Measurements from ENCODE around the gene CTDSPL2.
A peak's percentile ranks its signal among the peaks of the same experiment; 100 is the strongest.
"Not testable (repeated sequence)": the region's sequence is repeated elsewhere in the genome, so short reads cannot be mapped to it uniquely, and the experiment has no call there.

Gene CTDSPL2

DNA sequence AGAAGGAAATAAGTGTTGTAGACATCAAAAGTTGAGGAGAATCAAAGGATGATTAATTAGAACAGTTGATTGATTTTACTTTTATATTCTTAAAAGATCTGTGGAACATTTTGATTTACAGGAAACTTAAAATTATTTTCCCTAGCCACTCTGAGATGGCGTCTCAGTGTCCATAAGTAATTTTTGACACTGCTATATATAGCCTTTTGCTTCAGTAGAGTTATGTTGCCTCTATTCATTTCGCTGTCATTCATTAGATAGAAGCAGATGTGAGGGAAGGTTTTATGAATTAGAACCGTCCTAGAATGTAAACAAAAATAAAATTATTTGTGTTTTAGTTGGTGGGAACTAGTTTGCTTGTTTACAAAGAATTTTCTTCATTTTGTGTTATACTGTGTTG, 58.5 kb downstream of the CTDSPL2 start:
- DNase-seq (ENCODE audit: low spot score), result no peak

GRCh38 chr15:44489464-44489863, 62.0 kb downstream of the CTDSPL2 start:
- DNase-seq (ENCODE audit: low spot score), result peak; percentile 50

- DNase-seq (ENCODE audit: low spot score), result no peak
Measured at GRCh38 chr15:44490622-44491021, 63.2 kb downstream of the CTDSPL2 start.

DNA sequence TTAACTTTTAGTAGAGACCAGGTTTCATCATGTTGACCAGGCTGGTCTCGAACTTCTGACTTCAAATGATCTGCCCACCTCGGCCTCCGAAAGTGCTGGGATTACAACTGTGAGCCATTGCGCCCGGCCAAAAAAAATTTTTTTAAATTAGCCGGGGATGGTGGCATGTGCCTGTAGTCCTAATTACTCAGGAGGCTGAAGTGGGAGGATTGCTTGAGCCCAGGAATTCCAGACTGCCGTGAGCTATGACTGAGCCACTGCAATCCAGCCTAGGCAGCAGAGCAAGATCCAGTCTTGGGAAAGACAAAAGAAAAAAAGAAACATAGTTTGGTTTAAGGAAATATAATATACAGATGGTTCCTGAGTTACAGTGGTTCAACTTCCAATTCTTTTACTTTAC, 64.6 kb downstream of the CTDSPL2 start:
- no peak for DNase-seq (ENCODE audit: low spot score)

GRCh38 chr15:44492672-44493071, 65.2 kb downstream of the CTDSPL2 start:
- DNase-seq (ENCODE audit: low spot score), result no peak

- DNase-seq (ENCODE audit: low spot score), result no peak
Measured at GRCh38 chr15:44495562-44495961, 68.1 kb downstream of the CTDSPL2 start.

DNA sequence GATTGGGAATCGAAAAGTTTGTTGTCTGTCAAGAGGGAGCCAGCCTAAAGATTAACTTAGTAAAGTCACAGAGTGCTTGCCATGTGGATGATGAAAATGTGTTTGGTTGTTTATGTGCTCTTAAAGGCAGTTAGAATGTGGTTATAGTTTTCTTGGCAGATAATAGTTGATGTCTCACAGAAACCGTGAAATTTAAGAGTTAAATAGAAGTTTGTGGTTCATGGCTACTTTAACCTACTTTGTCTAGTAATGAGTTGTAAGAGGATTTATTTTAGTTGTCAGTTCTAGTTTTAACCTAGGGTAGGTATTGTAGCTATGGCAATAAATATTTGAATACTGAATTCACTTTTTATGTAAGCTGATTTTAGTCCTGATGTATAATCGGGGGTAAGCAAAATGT, 73.1 kb downstream of the CTDSPL2 start:
- no peak for DNase-seq (ENCODE audit: low spot score)

GRCh38 chr15:44501768-44502366, 74.4 kb downstream of the CTDSPL2 start:
- peak; percentile 43 for DNase-seq (ENCODE audit: low spot score)

GRCh38 chr15:44516436-44516835, 89.0 kb downstream of the CTDSPL2 start:
- DNase-seq (ENCODE audit: low spot score), result no peak

DNA sequence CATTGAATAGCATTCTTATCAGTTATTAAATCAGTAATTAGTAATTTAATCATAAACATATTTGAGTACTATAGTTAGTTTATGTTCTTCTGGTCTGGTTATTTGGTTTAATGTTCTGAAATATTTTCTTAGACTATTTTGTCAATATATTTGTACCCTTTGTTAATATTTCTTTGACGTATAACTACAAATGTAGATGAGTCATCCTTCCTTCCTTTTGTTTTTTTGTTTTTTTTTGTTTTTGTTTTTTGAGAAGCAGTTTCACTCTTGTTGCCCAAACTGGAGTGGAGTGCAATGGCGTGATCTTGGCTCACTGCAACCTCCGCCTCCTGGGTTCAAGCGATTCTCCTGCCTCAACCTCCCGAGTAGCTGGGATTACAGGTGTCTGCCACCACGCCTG, 92.1 kb downstream of the CTDSPL2 start:
- DNase-seq (ENCODE audit: low spot score), result no peak

GRCh38 chr15:44525018-44525417, 97.6 kb downstream of the CTDSPL2 start:
- no peak for DNase-seq (ENCODE audit: low spot score)

DNA sequence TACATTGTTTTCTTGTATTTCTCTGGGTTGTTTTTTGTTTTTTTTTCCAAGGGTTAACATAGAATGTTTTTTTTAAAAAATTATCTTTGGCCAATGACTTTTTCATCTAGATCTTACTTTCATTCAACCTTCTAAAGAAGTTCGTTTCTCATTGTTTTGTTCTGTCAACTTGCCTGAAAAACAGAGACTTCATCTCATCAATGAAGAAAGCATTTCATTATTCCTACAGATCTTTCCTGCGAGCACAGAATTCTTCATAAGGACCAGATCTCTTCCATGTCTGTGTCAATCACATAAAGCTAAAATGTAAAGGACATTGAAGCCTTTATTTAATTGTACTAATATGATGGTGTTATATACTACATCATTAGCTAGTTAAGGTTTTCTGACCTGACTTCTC, 99.8 kb downstream of the CTDSPL2 start:
- DNase-seq (ENCODE audit: low spot score), result no peak

GRCh38 chr15:44529864-44530604, 102.6 kb downstream of the CTDSPL2 start:
- DNase-seq (ENCODE audit: low spot score), result no peak

- DNase-seq (ENCODE audit: low spot score), result no peak
Measured at GRCh38 chr15:44530653-44531052, 103.2 kb downstream of the CTDSPL2 start.

DNA sequence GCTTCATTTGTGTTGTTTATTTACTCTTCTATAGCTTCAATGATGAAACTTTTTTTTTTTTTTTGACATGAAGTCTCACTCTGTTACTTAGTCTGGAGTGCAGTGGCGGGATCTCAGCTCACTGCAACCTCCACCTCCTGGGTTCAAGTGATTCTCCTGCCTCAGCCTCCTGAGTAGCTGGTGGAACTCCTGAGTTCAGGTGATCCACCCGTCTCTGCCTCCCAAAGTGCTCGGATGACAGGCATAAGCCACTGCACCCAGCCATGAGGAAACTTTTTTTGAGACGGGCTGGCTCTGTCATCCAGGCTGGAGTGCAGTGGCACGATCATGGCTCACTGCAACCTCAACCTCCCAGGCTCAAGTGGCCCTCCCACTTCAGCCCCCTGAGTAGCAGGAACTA, 104.8 kb downstream of the CTDSPL2 start:
- not testable (repeated sequence) for DNase-seq (ENCODE audit: low spot score)

- no peak for DNase-seq (ENCODE audit: low spot score)
Measured at GRCh38 chr15:44532689-44533088, 105.3 kb downstream of the CTDSPL2 start.

DNA sequence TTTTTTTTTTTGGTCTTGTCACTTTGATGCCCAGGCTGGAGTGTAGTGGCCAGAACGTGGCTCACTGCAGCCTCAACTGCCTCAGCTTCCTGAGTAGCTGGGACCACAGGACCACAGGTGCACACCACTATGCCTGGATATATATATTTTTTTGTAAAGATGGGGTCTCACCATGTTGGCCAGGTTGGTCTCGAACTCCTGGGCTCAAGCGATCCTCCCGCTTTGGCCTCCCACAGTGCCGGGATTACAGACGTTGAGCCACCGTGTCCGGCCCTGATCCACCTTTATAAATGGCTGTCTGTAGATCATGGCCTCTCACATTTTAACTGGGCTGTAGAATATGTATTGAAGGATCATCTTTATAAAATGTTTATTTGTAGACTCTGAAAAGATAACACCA, 107.7 kb downstream of the CTDSPL2 start:
- no peak for DNase-seq (ENCODE audit: low spot score)

DNA sequence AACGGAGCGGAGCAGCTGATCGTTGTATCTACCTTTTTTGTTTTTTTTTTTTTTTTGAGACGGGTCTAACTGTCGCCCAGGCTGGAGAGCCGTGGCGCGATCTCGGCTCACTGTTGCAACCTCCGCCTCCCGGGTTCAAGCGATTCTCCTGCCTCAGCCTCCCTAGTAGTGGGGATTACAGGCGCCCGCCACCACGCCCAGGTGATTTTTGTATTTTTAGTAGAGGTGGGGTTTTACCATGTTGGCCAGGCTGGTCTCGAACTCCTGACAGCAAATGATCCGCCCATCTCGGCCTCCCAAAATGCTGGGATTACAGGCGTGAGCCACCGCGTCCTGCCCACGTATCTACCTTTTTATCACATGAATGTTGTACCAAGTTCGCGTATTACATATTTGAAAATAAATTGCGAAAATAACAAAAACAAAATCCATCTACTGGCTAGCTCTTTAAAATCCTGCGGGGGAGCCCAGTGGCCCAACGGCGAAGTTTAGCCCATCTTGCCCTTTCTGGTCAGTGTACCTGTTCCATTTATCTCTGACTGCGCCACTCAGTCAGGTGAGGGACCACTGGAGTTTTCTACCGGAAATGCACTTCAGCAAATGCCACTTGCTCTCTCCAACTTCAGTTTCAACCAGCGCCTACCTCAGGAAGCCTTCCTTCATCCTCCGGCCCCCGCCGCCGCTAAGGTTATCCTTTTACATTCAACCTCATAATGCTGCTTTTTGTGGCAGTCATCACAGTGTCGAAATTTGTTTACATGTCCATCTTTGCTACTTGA, 108.3 kb downstream of the CTDSPL2 start:
- DNase-seq (ENCODE audit: low spot score), result peak; percentile 15

DNA sequence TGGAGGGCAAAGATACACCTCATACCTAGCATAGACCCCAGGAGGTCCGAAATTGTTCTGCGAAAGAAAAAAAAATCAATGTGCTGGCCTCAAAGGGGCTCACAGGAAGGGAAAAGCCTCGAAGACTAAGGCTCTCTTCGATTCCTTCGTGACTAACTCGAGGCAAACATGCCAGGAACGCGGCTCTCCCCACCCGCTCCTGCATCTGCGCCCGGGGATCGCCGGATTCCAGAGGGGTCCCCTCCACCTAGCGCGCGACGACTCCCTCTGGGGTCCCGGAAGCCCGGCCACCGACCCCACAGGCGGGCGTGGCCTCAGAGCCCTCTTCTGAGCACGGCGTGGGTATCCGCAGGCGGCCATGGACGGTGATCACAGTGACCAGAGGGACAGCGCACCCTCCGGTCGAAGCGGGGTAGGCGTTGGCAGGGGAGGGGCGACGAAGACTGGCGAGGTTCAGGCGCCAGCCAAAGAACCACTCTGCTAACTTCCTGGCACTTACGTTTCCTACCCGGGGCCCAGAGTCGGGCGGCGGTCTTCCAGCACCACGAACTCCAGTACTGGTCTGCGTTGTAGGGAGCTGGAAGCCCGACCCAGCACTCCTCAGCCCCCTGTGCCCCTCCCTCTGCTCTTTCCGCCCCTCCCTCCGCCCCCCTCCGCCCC, 109.0 kb downstream of the CTDSPL2 start:
- DNase-seq (ENCODE audit: low spot score), result peak; percentile 90

DNA sequence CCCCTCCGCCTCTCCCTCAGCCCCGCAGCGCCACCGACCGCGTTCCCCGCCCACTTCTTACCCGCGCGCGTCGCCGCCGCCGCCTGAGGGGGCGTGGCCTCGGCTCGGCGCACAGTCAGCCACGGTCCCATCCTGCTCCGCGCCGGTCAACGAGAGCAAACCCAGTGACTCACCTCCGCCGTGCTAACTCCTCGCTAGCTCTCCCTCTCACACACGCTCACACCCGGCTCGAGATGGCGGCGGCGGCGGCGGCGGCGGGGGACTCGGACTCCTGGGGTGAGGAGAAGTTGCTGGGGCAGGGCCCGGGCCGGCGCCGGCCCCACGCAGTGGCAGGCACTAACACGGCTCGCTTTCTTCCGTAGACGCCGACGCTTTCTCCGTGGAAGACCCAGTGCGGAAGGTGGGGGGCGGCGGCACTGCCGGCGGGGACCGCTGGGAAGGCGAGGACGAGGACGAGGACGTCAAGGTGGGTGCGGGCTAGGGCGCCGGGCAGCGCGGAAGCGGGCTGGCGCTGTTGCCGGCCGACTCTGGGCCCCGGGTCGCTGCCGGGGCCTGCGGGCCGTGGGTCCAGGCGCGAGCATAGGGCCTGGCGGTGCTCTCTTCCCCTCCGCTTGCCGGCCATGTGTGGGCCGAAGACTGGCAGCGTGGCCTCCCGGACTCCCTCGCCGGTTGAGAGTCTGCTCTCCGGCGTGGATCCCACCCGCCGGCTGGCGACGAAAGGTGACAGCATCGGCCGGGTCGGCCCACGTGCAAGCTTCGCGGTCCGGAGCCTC, 109.7 kb downstream of the CTDSPL2 start, which contains the start of gene EIF3J:
EIF3J (plus strand) TSS at position 186 of the 773 bp plus-strand sequence; CDS start at position 234, 48 bp downstream.
- DNase-seq (ENCODE audit: low spot score), result peak; percentile 94

GRCh38 chr15:44537735-44538240, 110.4 kb downstream of the CTDSPL2 start:
- DNase-seq (ENCODE audit: low spot score), result peak; percentile 25

Measured in SW480 (cell line).